Smooth muscle cell (in vitro differentiated cells): Measurements from ENCODE around the gene PERM1. TPM values are rescaled to one million over a fixed set of nuclear protein-coding genes. Genes with fewer than 3 reads are reported as not detected.
A peak's percentile ranks its signal among the peaks of the same experiment; 100 is the strongest.

Source experiments
- DNase-seq: peaks from one replicate; lab custom pipeline; 2025; ENCODE audit not compliant: unreplicated experiment; lab: John Stamatoyannopoulos, UW
- H2AFZ ChIP-seq: fragments of 200-600 bp; sonication (generic); 2 replicates; pipeline ENCODE4 v1.6.0; 2016; ENCODE audit warnings: antibody characterized with exemption, low read depth, mild to moderate bottlenecking
- H3F3A ChIP-seq: fragments of 200-600 bp; sonication (generic); 2 replicates; pipeline ENCODE4 v1.6.0; 2017; ENCODE audit warnings: antibody characterized with exemption, low read depth
- H3K27ac ChIP-seq: fragments of 200-600 bp; sonication (generic); 2 replicates; pipeline ENCODE4 v1.5.1; 2016; ENCODE audit warnings: low read depth, mild to moderate bottlenecking
- H3K27me3 ChIP-seq: fragments of 200-600 bp; sonication (generic); 2 replicates; pipeline ENCODE4 v1.6.1; 2016; ENCODE audit warnings: low read depth, mild to moderate bottlenecking
- H3K36me3 ChIP-seq: fragments of 200-600 bp; sonication (generic); 2 replicates; pipeline ENCODE4 v1.5.1; 2016; ENCODE audit warnings: low read depth
- H3K4me1 ChIP-seq: fragments of 200-600 bp; sonication (generic); 2 replicates; pipeline ENCODE4 v1.5.1; 2016; ENCODE audit warnings: low read depth
- H3K4me2 ChIP-seq: fragments of 200-600 bp; sonication (generic); 2 replicates; pipeline ENCODE4 v1.6.0; 2016; ENCODE audit warnings: mild to moderate bottlenecking
- H3K4me3 ChIP-seq: fragments of 200-600 bp; sonication (generic); 2 replicates; pipeline ENCODE4 v1.5.1; 2016; ENCODE audit warnings: mild to moderate bottlenecking
- H3K79me2 ChIP-seq: fragments of 200-600 bp; sonication (generic); 2 replicates; pipeline ENCODE4 v1.6.0; 2016; ENCODE audit warnings: low read depth, mild to moderate bottlenecking
- H3K9ac ChIP-seq: fragments of 200-600 bp; sonication (generic); 2 replicates; pipeline ENCODE4 v1.6.0; 2016; ENCODE audit warnings: low read depth
- H3K9me3 ChIP-seq: fragments of 200-600 bp; sonication (generic); replicated peaks from 2 replicates; pipeline ENCODE4 v1.5.1; 2016; ENCODE audit warnings: low read depth
- H4K20me1 ChIP-seq: fragments of 200-600 bp; sonication (generic); 2 replicates; pipeline ENCODE4 v1.6.0; 2016; ENCODE audit warnings: low read depth
- CTCF ChIP-seq: fragments of 200-600 bp; sonication (generic); IDR thresholded peaks from 2 replicates; pipeline ENCODE4 v1.5.1; 2017; ENCODE audit warnings: borderline replicate concordance, mild to moderate bottlenecking, antibody characterized with exemption; ENCODE audit not compliant: insufficient read depth, poor library complexity, severe bottlenecking
- WGBS: methylation state at CpG from one replicate; pipeline ENCODE4 v1.1.7; 2016; ENCODE audit warnings: low lambda C conversion rate; 5-methylcytosine and 5-hydroxymethylcytosine counted together
- polyA plus RNA-seq: library from polyadenylated mRNA; unstranded; fragments of >200 nt; fragmentation: Nextera tagmentation; extraction: Ambion mirVana; gene quantifications from 2 replicates; pipeline ENCODE4 v1.2.1, GENCODE V29; 2016
- total RNA-seq: library from RNA; depleted of rRNA; stranded (reverse); fragments of >200 nt; gene quantifications from 2 replicates; pipeline ENCODE4 v1.2.3, GENCODE V29; 2014

PERM1 gene
- total and polyA plus RNA-seq, 2 experiments from 2014 or later = 2.6 TPM; not detected in 1

GRCh38 chr1:983798-984475 lies 2.0 kb upstream of the PERM1 start:
- TF ChIP-seq CTCF = peak; percentile 90
- Histone ChIP-seq H3K9me3 (no peaks in the 10 kb centered on the region), H3K79me2 (no peaks in the 10 kb centered on the region), H2AFZ (no peak overlapping the region), H3K9ac (no peak overlapping the region), H3K4me1 (no peaks in the 10 kb centered on the region), H3K27ac (no peak overlapping the region), H3K27me3 (peaks cover 15% of the 10 kb centered on the region), H3F3A (no peaks in the 10 kb centered on the region), H3K36me3 (no peaks in the 10 kb centered on the region), H3K4me3 (peak overlapping the region; percentile 47), H4K20me1 (no peaks in the 10 kb centered on the region), H3K4me2 (peak overlapping the region; percentile 90)
- 39% methylated on average over 14 of the region's 29 CpGs for WGBS
- peak; percentile 40 for DNase-seq

GRCh38 chr1:982765-983436 lies 1.0 kb upstream of the PERM1 start:
- 88% methylated on average over 41 of the region's 43 CpGs for WGBS
- no peak overlapping the region for H3K4me2 ChIP-seq
- H3K27me3 ChIP-seq = peaks cover 15% of the 10 kb centered on the region

GRCh38 chr1:981491-981954 lies 370 bp downstream of the PERM1 start:
- H3K9ac ChIP-seq = no peak overlapping the region
- no peak overlapping the region for H3K4me2 ChIP-seq
- TF ChIP-seq CTCF = no peak
- DNase-seq = no peak
- no peaks in the 10 kb centered on the region for H3K9me3 ChIP-seq
- no peaks in the 10 kb centered on the region for H3K36me3 ChIP-seq
- H2AFZ ChIP-seq = no peak overlapping the region
- 88% methylated on average over 21 of the region's 21 CpGs for WGBS
- H4K20me1 ChIP-seq = no peaks in the 10 kb centered on the region
- H3K79me2 ChIP-seq = no peaks in the 10 kb centered on the region
- no peak overlapping the region for H3K4me3 ChIP-seq
- H3F3A ChIP-seq = no peaks in the 10 kb centered on the region
- H3K27me3 ChIP-seq = peaks cover 15% of the 10 kb centered on the region
- no peak overlapping the region for H3K27ac ChIP-seq
- H3K4me1 ChIP-seq = no peaks in the 10 kb centered on the region

More at GRCh38 chr1:982765-983436, 1.0 kb upstream of the PERM1 start:
- no peak for TF ChIP-seq CTCF
- no peak overlapping the region for H2AFZ ChIP-seq
- H3K36me3 ChIP-seq = no peaks in the 10 kb centered on the region
- H3K9ac ChIP-seq = no peak overlapping the region
- H3K9me3 ChIP-seq = no peaks in the 10 kb centered on the region
- H3F3A ChIP-seq = no peaks in the 10 kb centered on the region
- no peak overlapping the region for H3K4me3 ChIP-seq
- H4K20me1 ChIP-seq = no peaks in the 10 kb centered on the region
- no peaks in the 10 kb centered on the region for H3K79me2 ChIP-seq
- DNase-seq = no peak
- H3K27ac ChIP-seq = no peak overlapping the region
- no peaks in the 10 kb centered on the region for H3K4me1 ChIP-seq
